GM18507 (cell line): Measurements from ENCODE around the gene SIM1.

Experiments used
- DNase-seq: peaks from one replicate; pipeline ENCODE4 v3.0.0; 2011; ENCODE audit warnings: low read depth; ENCODE audit not compliant: insufficient read length; ENCODE audit errors: extremely low spot score
- FAIRE-seq: peaks from 2 replicates; lab custom pipeline; 2011; peaks lifted over from hg19 to GRCh38; lab: Jason Lieb, UNC

SIM1 gene, protein sequence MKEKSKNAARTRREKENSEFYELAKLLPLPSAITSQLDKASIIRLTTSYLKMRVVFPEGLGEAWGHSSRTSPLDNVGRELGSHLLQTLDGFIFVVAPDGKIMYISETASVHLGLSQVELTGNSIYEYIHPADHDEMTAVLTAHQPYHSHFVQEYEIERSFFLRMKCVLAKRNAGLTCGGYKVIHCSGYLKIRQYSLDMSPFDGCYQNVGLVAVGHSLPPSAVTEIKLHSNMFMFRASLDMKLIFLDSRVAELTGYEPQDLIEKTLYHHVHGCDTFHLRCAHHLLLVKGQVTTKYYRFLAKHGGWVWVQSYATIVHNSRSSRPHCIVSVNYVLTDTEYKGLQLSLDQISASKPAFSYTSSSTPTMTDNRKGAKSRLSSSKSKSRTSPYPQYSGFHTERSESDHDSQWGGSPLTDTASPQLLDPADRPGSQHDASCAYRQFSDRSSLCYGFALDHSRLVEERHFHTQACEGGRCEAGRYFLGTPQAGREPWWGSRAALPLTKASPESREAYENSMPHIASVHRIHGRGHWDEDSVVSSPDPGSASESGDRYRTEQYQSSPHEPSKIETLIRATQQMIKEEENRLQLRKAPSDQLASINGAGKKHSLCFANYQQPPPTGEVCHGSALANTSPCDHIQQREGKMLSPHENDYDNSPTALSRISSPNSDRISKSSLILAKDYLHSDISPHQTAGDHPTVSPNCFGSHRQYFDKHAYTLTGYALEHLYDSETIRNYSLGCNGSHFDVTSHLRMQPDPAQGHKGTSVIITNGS

DNA sequence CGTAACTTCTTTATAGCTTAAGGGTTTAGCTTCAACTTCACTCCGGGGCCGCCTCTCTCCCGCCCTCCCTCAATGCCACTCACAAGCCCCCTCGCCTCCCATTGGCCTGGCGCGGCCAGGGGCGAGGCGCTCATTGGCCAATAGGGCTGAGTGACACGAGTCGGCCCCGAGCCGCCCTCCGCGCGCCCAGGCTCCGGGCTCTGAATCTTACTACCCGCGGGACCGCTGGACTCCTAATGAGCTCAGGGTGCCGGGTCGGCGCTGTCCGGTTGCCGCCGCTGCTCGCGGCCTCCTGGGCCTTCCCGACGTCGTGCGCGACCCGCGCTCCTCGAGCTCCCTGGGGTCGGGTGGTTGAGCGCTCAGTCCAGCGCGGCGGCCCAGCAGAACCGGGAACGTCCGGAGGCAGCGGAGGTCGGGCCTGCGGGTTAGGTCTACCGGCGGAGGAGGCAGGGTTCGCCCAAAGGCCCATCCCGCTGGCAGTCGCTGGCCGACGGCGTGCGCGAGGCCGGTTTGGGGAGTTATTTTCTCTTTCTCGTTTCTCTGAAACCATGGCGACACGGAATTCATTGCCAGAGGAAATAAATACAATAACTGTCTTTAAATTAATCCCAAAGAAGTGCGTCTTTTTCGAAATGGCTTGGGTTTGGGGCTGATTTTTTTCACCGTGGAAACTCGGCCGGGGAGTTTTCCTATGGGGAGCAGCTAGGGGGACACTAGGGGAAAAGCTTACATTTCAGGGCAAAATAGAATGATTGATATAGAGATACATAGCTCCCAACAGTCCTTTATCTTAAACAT lies at the start of gene SIM1:
Gene SIM1, minus strand, starts transcription at position 19 of the 798 bp plus-strand sequence. CDS start 1,453 bp downstream, outside the sequence.
- DNase-seq (no peak), FAIRE-seq (no peak)

GRCh38 chr6:100512203-100512862 lies 47.6 kb upstream of the SIM1 start:
- DNase-seq (no peak), FAIRE-seq (no peak)

GRCh38 chr6:100509101-100509500 lies 44.4 kb upstream of the SIM1 start:
- no peak for FAIRE-seq
- no peak for DNase-seq

GRCh38 chr6:100506651-100507050 lies 41.9 kb upstream of the SIM1 start:
- DNase-seq (no peak), FAIRE-seq (no peak)

DNA sequence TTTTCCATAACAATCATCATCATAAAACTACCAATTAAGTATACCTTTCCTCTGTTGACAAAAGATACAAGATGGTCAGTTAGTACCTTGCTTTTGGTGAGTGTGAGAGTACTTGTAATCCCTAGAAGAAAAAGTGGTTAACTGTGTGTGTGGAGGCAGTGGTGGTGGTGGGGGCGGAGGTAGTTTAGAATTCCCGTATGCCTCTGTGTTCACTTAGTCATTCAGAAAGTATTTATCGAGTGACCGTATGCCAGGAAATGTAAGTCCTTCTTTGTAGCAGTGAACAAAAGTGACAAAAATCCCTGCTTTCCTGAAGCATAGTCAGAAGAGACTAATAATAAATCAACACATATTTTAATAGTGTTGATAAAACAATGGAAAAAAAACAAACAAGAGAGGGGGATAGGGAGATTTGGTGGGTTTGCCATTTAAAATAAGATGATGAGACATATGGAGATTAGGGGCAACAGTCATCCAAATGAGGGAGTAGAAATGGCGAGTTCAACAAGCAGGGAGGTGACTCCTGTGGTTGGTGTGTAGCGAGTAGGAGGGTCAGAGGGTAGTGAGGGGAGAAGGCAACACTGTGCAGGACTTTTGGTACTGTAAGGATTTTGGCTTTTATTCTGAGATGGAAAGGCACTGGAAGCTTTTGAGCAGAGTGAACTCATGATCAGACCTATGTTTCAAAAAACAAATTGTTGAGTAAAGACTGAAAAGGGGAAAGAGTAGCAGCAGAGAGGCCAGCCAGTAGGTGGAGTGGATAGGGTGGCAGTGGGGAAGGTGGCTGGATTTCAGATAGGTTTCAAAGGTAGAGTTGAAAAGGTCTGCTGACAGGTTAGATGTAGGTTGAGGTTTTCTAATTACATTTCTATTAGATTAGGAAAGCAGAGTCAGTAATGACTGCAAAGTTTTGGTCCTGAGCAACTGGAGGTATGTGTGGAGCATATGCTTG lies 40.3 kb upstream of the SIM1 start:
- DNase-seq = no peak
- FAIRE-seq = no peak

DNA sequence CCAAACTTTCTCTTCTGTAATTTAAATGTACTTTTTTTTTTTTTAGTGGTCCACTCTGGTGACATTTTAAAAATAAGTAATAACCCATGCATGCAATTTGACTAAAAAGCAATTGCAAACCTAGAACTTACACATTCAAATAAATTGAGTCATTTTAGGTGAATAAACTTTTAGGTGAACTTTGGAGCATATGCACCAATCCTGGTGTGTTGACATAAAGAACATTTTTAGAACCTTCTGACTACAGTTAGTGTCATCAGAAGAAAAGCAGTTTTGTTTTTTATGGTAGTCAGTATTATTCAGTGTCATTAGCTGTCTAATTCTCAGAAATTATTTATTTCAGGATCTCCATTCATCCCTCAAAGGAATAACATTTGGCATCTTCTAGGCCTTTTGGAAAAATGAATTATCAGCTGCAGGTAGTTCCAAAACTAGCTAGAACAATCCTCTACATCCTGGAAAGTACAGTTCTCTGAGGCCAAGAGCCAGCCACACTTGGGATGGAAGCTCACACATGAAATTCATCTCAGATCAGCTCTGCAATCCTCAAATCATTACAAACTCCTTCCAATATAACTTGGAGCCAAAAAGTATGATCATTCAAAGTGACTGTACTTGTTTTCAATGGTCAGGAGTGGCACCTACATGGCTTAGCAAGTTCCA lies 38.5 kb upstream of the SIM1 start:
- FAIRE-seq = no peak
- DNase-seq = no peak

- FAIRE-seq (no peak), DNase-seq (no peak)
Measured at GRCh38 chr6:100493206-100493888, 28.6 kb upstream of the SIM1 start.

DNA sequence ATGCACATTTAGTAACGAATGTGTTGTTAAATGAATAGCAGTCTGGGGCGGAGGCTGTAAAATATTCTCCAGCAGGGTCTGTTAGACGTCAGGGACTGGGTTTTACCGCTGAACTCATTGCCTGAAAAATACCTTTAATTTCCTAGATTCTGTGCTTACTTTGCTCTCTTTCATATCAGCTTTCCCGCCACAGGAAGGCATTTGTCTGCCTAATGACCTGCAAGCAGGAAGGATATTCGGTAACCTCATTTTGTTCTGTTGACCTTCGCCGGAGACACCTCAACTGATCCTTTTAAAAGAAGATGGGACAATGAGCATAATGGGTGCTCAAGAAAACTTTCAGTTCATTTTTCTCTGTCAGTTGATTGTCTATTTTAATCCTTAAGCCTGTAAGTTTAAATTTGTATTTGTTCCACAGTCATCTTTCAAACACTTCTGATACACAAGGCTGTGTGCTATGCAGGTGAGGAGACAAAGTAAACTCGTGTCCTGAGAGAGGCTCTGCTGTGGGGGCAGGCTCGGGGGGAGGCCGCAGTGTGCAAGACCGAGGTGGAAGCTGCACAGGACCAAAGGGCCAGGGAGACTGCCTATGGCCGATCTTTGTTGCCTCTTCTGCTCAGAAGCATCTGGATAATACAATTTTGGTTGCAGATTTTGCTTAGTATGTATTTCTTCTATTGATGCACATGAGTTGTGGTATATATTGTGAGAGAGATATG lies 27.4 kb upstream of the SIM1 start:
- no peak for FAIRE-seq
- DNase-seq = no peak

DNA sequence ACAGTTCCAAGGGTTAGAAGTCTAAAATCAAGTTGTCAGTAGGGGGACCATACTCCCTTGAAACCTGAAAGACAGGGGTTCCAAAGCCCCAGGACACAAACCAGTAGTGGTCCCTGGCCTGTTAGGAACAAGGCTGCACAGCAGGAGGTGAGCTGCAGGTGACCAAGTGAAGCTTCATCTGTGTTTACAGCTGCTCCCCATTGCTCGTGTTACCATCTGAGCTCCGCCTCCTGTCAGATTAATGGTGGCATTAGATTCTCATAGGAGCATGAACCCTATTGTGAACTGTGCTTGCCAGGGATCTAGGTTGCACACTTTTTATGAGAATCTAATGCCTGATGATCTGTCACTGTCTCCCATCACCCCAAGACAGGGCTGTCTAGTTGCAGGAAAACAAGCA lies 25.3 kb upstream of the SIM1 start:
- FAIRE-seq = no peak
- DNase-seq = no peak

- DNase-seq = no peak
- no peak for FAIRE-seq
Measured at GRCh38 chr6:100488244-100488643, 23.5 kb upstream of the SIM1 start.

DNA sequence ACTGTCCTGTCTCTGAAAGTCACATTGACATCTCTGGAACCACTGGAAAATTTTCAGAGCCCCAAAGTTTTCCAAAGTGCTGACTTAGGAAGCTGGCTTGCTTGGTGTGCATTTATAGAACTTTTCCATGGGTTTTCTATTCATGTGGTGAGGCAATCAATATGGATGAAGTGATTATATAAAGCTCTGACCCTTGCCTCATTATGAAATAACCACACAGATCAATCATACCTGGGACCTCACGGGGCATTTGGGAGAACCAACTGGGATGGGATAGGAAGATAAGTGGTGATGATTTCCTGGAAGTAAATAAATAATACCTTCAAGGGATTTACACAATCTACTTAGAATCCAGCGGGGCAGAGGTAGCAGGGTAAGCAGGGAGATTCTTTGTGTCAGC lies 22.9 kb upstream of the SIM1 start:
- no peak for DNase-seq

GRCh38 chr6:100485268-100485667 lies 20.5 kb upstream of the SIM1 start:
- DNase-seq (no peak), FAIRE-seq (peak; percentile 5)

More for the DNA sequence above, 22.9 kb upstream of the SIM1 start:
- FAIRE-seq = no peak

- FAIRE-seq (peak; percentile 18), DNase-seq (no peak)
Measured at GRCh38 chr6:100484474-100484873, 19.8 kb upstream of the SIM1 start.

GRCh38 chr6:100482698-100483097 lies 18.0 kb upstream of the SIM1 start:
- DNase-seq = no peak
- FAIRE-seq = no peak

GRCh38 chr6:100479179-100480035 lies 14.7 kb upstream of the SIM1 start:
- FAIRE-seq = peak; percentile 77

More at GRCh38 chr6:100479179-100480035, 14.7 kb upstream of the SIM1 start:
- no peak for DNase-seq
